ENCODE results near the gene AGER. TPM values are rescaled to one million over a fixed set of nuclear protein-coding genes. Genes with fewer than 3 reads are reported as not detected.

AGER gene
- total and polyA plus RNA-seq, 5 donors from 2014 or later: 0.44 to 27.8 (median 0.52) TPM; not detected in 2

DNA sequence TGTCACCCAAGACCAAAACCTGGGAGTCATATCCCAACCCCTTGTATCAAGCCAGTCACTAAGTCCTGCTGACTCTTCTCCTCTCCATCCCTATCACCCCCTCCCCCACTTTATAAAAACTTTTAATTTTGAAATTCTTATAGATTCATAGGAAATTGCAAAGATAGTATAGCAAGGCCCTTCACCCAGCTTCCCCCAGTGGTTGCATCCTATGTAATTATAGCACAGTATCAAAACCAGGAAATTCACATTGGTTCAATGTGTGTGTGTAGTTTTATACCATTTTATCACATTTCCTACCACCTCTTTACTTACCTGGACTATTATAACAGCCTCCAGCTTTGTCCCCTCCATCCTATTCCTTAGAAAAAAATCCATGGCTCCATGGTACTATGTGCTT lies 26.0 kb downstream of the AGER start:
- Mint-ChIP-seq H3K27me3 (peaks cover under 1% of the 10 kb centered on the region), H3K27ac (no peak overlapping the region), H3K36me3 (peaks cover 19% of the 10 kb centered on the region), H3K4me3 (no peak overlapping the region), H3K4me1 (peaks cover 0 to 31% (median 12%) of the 10 kb centered on the region in 4 donors), H3K9me3 (peaks cover 0 to 1% (median 0%) of the 10 kb centered on the region in 7 donors)
- no peaks in the 10 kb centered on the region for H3K9me3 ChIP-seq (ENCODE audit: control insufficient read depth in 2 of 2, low read length in 2 of 2)
- H3K4me1 ChIP-seq (ENCODE audit: control insufficient read depth, insufficient read depth, low read length, poor library complexity, severe bottlenecking): peaks cover 20% of the 10 kb centered on the region
- no peak for DNase-seq
- no peak for ATAC-seq (ENCODE audit: low read depth in 2 of 2)
- H3K36me3 ChIP-seq (ENCODE audit: control insufficient read depth, insufficient read depth, low read length): peaks cover 7% of the 10 kb centered on the region
- no peaks in the 10 kb centered on the region for H3K27me3 ChIP-seq (ENCODE audit: control insufficient read depth, insufficient read depth, low read length)
- no peak overlapping the region for H3K4me3 ChIP-seq (ENCODE audit: low read depth, low read length)
- no peak overlapping the region for H3K27ac ChIP-seq (ENCODE audit: insufficient read depth, low read length, poor library complexity, severe bottlenecking)

DNA sequence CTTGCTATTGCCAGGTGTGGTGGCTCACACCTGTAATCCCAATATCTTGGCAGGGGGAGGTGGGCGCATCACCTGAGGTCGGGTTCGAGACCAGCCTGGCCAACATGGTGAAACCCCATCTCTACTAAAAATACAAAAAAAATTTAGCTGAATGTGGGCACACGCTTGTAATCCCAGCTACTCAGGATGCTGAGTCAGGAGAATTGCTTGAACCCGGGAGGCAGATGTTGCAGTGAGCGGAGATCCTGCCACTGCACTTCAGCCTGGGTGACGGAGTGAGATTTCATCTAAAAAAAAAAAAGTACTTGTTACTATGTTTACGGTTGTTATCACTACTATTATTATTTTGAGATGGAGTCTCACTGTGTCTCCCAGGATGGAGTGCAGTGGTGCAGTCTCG lies 27.2 kb downstream of the AGER start:
- no peak overlapping the region for H3K4me3 Mint-ChIP-seq
- Histone ChIP-seq H3K4me3 (ENCODE audit: low read depth, low read length) (no peak overlapping the region), H3K36me3 (ENCODE audit: control insufficient read depth, insufficient read depth, low read length) (peaks cover 7% of the 10 kb centered on the region), H3K27me3 (ENCODE audit: control insufficient read depth, insufficient read depth, low read length) (no peaks in the 10 kb centered on the region), H3K27ac (ENCODE audit: insufficient read depth, low read length, poor library complexity, severe bottlenecking) (no peak overlapping the region), H3K4me1 (ENCODE audit: control insufficient read depth, insufficient read depth, low read length, poor library complexity, severe bottlenecking) (peaks cover 20% of the 10 kb centered on the region), H3K9me3 (ENCODE audit: control insufficient read depth in 2 of 2, low read length in 2 of 2) (no peaks in the 10 kb centered on the region)
- H3K9me3 Mint-ChIP-seq: peaks cover 0 to 1% (median 0%) of the 10 kb centered on the region in 7 donors
- DNase-seq: no peak
- H3K4me1 Mint-ChIP-seq: peaks cover 0 to 41% (median 21%) of the 10 kb centered on the region in 4 donors
- no peak for ATAC-seq (ENCODE audit: low read depth in 2 of 2)
- H3K36me3 Mint-ChIP-seq: peaks cover 17% of the 10 kb centered on the region
- no peak overlapping the region for H3K27ac Mint-ChIP-seq
- peaks cover 13% of the 10 kb centered on the region for H3K27me3 Mint-ChIP-seq

DNA sequence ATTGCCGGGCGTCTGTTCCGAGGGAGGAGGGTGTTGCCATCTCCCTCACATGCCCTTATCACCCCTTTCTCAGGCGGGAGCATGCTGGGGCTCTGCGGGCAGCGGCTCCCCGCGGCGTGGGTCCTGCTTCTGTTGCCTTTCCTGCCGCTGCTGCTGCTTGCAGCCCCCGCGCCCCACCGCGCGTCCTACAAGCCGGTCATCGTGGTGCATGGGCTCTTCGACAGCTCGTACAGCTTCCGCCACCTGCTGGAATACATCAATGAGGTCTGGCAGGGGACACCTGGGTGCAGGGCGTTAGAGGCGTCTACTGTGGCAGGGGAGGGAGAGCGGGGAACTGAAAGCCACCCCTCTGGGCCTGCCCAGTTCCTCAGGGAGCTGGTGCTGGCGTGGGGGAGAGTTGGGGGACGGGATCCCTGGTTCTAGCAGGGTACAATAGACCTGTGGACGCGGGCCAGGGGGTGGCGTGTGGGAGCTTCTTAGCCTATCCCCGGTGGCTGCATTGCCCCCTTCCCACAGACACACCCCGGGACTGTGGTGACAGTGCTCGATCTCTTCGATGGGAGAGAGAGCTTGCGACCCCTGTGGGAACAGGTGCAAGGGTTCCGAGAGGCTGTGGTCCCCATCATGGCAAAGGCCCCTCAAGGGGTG lies 29.4 kb downstream of the AGER start:
- H3K4me1 ChIP-seq (ENCODE audit: control insufficient read depth, insufficient read depth, low read length, poor library complexity, severe bottlenecking): peaks cover 20% of the 10 kb centered on the region
- peaks cover 0 to 3% (median 0%) of the 10 kb centered on the region in 7 donors for H3K9me3 Mint-ChIP-seq

DNA sequence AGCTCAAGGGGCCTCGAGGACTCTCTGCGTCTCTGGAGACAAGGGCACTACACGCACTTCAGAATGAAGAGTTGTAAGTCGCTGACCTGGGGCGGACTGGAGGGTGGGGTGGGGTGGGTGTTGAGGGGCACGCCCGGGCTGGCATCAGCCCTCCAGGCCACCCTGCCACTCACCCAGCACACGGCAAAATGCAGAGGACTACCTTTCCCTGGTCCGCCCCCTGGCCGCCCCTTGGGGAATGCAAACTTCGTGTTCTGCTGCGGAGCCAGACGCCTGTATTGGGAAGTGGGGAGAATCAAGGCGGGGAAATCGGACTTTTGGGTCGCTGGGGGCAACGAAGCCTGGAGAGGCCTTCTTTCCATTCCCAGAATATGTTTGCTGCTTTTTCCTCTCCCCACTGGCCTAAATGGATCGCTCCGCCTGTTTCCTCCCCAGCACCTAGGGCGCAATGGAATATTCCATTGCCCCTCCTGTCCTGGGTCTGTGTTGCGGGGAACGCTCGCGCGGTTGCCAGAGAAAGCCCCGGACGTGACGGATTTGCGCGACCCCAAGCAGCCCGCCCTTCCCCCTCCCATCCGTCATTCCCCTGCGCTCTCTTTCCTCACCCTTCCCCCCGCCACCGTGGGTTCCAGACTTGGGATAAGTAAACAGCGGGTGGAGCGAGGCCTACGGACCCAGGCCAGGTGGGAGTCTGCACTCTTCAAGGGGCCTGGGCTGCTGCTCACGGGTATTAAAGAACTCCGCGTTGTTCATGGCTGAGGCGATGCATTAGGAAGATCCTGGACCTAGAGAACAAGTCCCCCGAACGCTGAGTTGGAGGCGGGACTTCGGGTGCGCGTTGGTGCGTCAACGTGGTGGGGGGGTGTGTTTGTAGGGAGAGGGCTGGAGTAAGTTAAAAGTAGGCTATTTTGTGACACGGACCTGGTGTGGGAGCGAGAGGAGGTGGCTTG lies 30.2 kb downstream of the AGER start, which contains the start of gene PPT2:
TSS of gene PPT2 (plus strand) at position 578 of the 950 bp plus-strand sequence. CDS start 454 bp downstream, outside the sequence.
- peak within 1 kb of the TSS; percentile 77 for H3K4me3 ChIP-seq (ENCODE audit: low read depth, low read length)
- Mint-ChIP-seq H3K27ac (peak within 1 kb of the TSS; percentile 91 to 93 (median 92)), H3K4me1 (peaks cover 0 to 62% (median 26%) of the 10 kb centered on the region in 4 donors), H3K9me3 (peaks cover 0 to 3% (median 0%) of the 10 kb centered on the region in 7 donors), H3K27me3 (peaks cover 32% of the 10 kb centered on the region), H3K4me3 (peak within 1 kb of the TSS; percentile 91 to 98 (median 94)), H3K36me3 (peaks cover 14% of the 10 kb centered on the region)
- peak within 1 kb of the TSS; percentile 62 for H3K27ac ChIP-seq (ENCODE audit: insufficient read depth, low read length, poor library complexity, severe bottlenecking)
- peaks cover 2% of the 10 kb centered on the region for H3K27me3 ChIP-seq (ENCODE audit: control insufficient read depth, insufficient read depth, low read length)
- DNase-seq (peak; percentile 53 to 85 (median 58)), ATAC-seq (ENCODE audit: low read depth in 2 of 2) (peak; percentile 48 to 54)
- H3K36me3 ChIP-seq (ENCODE audit: control insufficient read depth, insufficient read depth, low read length): peaks cover 7% of the 10 kb centered on the region
- no peaks in the 10 kb centered on the region for H3K9me3 ChIP-seq (ENCODE audit: control insufficient read depth in 2 of 2, low read length in 2 of 2)
- H3K4me1 ChIP-seq (ENCODE audit: control insufficient read depth, insufficient read depth, low read length, poor library complexity, severe bottlenecking): peaks cover 20% of the 10 kb centered on the region

More for the DNA sequence above, 29.4 kb downstream of the AGER start:
- Histone ChIP-seq H3K27ac (ENCODE audit: insufficient read depth, low read length, poor library complexity, severe bottlenecking) (peak overlapping the region; percentile 62), H3K27me3 (ENCODE audit: control insufficient read depth, insufficient read depth, low read length) (peaks cover 2% of the 10 kb centered on the region), H3K9me3 (ENCODE audit: control insufficient read depth in 2 of 2, low read length in 2 of 2) (no peaks in the 10 kb centered on the region), H3K4me3 (ENCODE audit: low read depth, low read length) (peak overlapping the region; percentile 77), H3K36me3 (ENCODE audit: control insufficient read depth, insufficient read depth, low read length) (peaks cover 7% of the 10 kb centered on the region)
- DNase-seq (peak; percentile 51 to 80 (median 73)), ATAC-seq (ENCODE audit: low read depth in 2 of 2) (peak; percentile 82 to 83)
- Mint-ChIP-seq H3K36me3 (peaks cover 17% of the 10 kb centered on the region), H3K4me1 (peaks cover 0 to 56% (median 24%) of the 10 kb centered on the region in 4 donors), H3K27me3 (peaks cover 27% of the 10 kb centered on the region), H3K4me3 (peak overlapping the region; percentile 91 to 98 (median 94)), H3K27ac (peak overlapping the region; percentile 91 to 93 (median 92))

DNA sequence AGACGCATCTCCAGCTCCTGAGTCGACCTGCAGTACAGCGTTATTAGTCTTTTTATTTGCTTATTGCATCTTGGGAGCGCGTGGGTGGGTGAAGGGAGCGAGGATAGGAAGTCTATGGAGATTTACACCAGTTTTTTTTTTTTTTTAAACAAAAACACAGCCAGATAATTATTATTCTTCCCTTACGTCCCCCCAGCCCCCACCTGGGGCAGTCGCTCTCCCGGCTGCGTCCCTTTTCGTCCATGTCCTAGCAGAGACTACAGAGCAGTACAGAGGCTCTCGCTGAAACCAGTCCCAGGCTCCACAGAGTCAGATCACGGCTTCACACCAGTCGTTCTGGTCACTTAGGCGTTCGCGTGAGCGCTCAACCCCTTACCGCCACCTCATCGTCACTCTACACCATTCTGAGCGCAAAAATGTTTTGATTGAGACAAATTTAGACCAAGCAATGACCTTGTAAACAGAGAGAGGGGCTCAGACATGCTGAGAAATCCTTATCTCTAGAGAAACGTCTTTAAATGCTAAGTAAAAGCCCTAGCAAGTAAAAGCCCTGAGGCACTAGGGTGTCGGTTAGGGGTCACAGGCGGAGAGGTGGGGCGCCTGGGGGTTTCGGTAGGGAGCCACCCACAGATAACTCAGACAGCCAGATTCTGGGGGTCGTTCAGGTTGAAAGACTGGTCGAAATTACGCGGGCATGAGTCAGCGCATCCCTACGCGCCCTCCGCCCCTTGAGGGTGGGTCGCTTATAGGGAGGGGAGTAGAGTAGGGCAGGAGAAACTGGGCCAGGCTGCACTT lies 31.1 kb downstream of the AGER start:
- H3K4me3 Mint-ChIP-seq: peak overlapping the region; percentile 71 to 91 (median 84)
- Histone ChIP-seq H3K4me3 (ENCODE audit: low read depth, low read length) (no peak overlapping the region), H3K27ac (ENCODE audit: insufficient read depth, low read length, poor library complexity, severe bottlenecking) (no peak overlapping the region), H3K27me3 (ENCODE audit: control insufficient read depth, insufficient read depth, low read length) (peaks cover 2% of the 10 kb centered on the region), H3K36me3 (ENCODE audit: control insufficient read depth, insufficient read depth, low read length) (peaks cover 6% of the 10 kb centered on the region), H3K9me3 (ENCODE audit: control insufficient read depth in 2 of 2, low read length in 2 of 2) (no peaks in the 10 kb centered on the region), H3K4me1 (ENCODE audit: control insufficient read depth, insufficient read depth, low read length, poor library complexity, severe bottlenecking) (peaks cover 20% of the 10 kb centered on the region)
- H3K27ac Mint-ChIP-seq: peak overlapping the region in 2 of 3 donors; percentile 22 to 74
- peaks cover 0 to 7% (median 0%) of the 10 kb centered on the region in 7 donors for H3K9me3 Mint-ChIP-seq
- peaks cover 0 to 71% (median 31%) of the 10 kb centered on the region in 4 donors for H3K4me1 Mint-ChIP-seq
- peaks cover 7% of the 10 kb centered on the region for H3K36me3 Mint-ChIP-seq
- H3K27me3 Mint-ChIP-seq: peaks cover 41% of the 10 kb centered on the region
- ATAC-seq (ENCODE audit: low read depth in 2 of 2) (no peak), DNase-seq (no peak)

DNA sequence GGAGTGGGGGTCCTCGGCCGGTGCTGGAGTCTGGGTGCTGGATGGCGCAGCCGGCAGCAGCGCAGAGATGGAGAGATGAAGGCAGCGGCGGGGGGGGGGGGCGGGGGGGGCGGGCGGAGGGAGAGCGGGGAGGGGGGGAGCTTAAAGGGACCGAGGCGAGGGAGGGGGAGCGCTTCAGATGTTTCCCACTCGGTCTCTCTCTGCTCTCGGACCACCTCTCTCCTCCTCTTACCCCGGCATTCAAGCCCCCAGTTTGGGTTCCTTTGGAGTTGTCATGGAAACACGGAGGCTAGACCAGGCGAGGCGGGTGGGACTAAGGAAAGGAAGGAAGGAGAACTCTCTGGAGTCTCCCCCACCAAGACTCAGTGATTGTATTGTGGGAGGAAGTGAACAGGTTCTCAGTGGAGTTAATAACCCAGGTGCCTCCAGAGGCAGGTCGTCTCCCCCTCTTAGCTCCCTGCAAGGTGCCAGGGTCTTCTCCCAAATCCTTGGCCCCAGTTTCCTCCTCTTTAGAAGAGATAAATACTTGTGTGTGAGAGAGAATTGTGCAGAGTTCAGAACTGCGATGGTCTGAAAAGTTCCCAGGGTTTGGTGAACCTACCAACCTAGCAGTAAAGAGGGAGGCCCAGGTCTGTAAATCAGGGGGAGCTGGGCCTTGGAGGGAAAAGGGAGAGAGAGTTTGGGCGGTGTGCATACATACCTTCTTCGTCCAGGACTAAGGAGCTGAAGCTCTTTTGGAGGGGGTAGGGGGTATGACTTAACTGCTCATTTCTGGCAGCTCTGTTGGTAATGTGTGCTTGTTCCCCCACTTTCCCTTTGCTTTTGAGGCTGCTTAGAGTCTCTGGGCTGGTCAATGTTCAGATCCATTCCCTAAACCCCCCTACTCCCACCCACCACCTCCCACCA lies 31.9 kb downstream of the AGER start, which contains the start of gene PRRT1:
TSS of gene PRRT1 (minus strand) at position 77 of the 906 bp plus-strand sequence. CDS start 112 bp downstream, outside the sequence.
- H3K4me3 Mint-ChIP-seq: peak within 1 kb of the TSS; percentile 71 to 91 (median 79)
- DNase-seq (no peak), ATAC-seq (ENCODE audit: low read depth in 2 of 2) (no peak)
- Histone ChIP-seq H3K27ac (ENCODE audit: insufficient read depth, low read length, poor library complexity, severe bottlenecking) (no peak within 1 kb of the TSS), H3K4me3 (ENCODE audit: low read depth, low read length) (no peak within 1 kb of the TSS), H3K27me3 (ENCODE audit: control insufficient read depth, insufficient read depth, low read length) (peaks cover 6% of the 10 kb centered on the region), H3K36me3 (ENCODE audit: control insufficient read depth, insufficient read depth, low read length) (no peaks in the 10 kb centered on the region), H3K4me1 (ENCODE audit: control insufficient read depth, insufficient read depth, low read length, poor library complexity, severe bottlenecking) (peaks cover 20% of the 10 kb centered on the region), H3K9me3 (ENCODE audit: control insufficient read depth in 2 of 2, low read length in 2 of 2) (no peaks in the 10 kb centered on the region)
- H3K27ac Mint-ChIP-seq: peak within 1 kb of the TSS in 2 of 3 donors; percentile 13 to 22
- peaks cover 0 to 67% (median 31%) of the 10 kb centered on the region in 4 donors for H3K4me1 Mint-ChIP-seq
- peaks cover 0 to 6% (median 0%) of the 10 kb centered on the region in 7 donors for H3K9me3 Mint-ChIP-seq
- H3K36me3 Mint-ChIP-seq: no peaks in the 10 kb centered on the region
- H3K27me3 Mint-ChIP-seq: peaks cover 46% of the 10 kb centered on the region
